ENCODE results near the gene SLC35G6. TPM values are rescaled to one million over a fixed set of nuclear protein-coding genes. Genes with fewer than 3 reads are reported as not detected.

Gene SLC35G6
- polyA plus RNA-seq, 1 donor (not counting 4 experiments of a cell fraction or from before 2014, with no cell fraction given), result not detected

DNA sequence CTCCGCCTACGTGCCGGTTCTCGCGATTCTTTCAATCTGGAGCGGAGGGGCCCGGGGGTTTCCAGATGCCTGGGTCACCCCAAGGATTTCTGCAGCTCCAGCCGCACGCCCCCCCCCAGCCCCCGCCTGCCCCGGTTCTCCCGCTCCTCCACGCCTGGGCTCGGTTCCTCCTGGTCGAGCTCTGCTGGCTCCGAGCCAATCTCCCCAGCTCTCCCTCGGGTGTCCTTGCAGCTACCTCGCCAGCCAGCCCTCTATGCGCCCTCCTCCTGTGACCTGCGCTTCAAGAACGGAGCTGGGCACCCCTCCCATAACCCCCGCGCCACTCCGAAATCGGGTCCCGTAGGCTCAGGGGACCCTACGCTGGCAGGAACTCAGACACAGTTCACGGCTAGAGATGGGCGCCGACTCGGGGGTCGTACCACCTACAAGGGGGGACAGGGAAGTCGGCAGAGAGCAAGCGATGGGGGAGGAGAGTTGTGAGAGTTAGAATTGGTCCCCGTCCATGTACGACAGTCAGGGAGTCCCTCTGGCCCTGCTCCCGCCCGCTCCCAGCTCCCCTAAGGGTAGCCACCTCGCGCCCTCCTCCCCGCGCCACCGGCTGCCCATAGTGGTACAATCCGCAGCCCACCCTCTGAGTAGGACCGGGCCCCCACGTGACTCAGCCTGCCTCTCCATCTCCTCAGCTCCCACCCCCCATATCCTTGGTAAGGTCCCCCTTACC lies 41.0 kb upstream of the SLC35G6 start:
- Histone ChIP-seq H3K9ac (ENCODE audit: control insufficient read depth, extremely low read depth, insufficient read depth, low read length) (peak overlapping the region; percentile 77), H3K27ac (ENCODE audit: control insufficient read depth, insufficient read depth, low read length) (peak overlapping the region; percentile 43), H3K4me3 (ENCODE audit: control insufficient read depth in 2 of 3, extremely low read depth in 1 of 3, insufficient read depth in 2 of 3, low read depth in 1 of 3, low read length in 3 of 3) (peak overlapping the region; percentile 59 to 81 (median 77)), H3K4me1 (ENCODE audit: control insufficient read depth, extremely low read depth, insufficient read depth, low read length) (peaks cover 64% of the 10 kb centered on the region), H3K9me3 (ENCODE audit: control insufficient read depth, low read depth, low read length) (no peaks in the 10 kb centered on the region), H3K4me2 (ENCODE audit: control insufficient read depth, extremely low read depth, insufficient read depth, low read depth, low read length) (peak overlapping the region; percentile 99), H4K20me1 (ENCODE audit: control insufficient read depth, extremely low read depth, insufficient read depth, low read length) (no peaks in the 10 kb centered on the region), H3K79me2 (ENCODE audit: control insufficient read depth, insufficient read depth, low read length) (peaks cover 17% of the 10 kb centered on the region), H3K9me1 (ENCODE audit: control insufficient read depth, extremely low read depth, insufficient read depth, low read length) (peaks cover 5% of the 10 kb centered on the region), H3K27me3 (ENCODE audit: control insufficient read depth, extremely low read depth, insufficient read depth, low read length) (no peaks in the 10 kb centered on the region), H3K36me3 (ENCODE audit: control insufficient read depth in 2 of 2, extremely low read depth in 1 of 2, insufficient read depth in 2 of 2, low read length in 2 of 2) (peaks cover 0 to 4% of the 10 kb centered on the region in 2 experiments), H2AFZ (ENCODE audit: control insufficient read depth, low read length) (peak overlapping the region; percentile 33)
- DNase-seq (ENCODE audit: low read depth, low spot score), result no peak
- no peak for FAIRE-seq
- TF ChIP-seq, protein P1, sequence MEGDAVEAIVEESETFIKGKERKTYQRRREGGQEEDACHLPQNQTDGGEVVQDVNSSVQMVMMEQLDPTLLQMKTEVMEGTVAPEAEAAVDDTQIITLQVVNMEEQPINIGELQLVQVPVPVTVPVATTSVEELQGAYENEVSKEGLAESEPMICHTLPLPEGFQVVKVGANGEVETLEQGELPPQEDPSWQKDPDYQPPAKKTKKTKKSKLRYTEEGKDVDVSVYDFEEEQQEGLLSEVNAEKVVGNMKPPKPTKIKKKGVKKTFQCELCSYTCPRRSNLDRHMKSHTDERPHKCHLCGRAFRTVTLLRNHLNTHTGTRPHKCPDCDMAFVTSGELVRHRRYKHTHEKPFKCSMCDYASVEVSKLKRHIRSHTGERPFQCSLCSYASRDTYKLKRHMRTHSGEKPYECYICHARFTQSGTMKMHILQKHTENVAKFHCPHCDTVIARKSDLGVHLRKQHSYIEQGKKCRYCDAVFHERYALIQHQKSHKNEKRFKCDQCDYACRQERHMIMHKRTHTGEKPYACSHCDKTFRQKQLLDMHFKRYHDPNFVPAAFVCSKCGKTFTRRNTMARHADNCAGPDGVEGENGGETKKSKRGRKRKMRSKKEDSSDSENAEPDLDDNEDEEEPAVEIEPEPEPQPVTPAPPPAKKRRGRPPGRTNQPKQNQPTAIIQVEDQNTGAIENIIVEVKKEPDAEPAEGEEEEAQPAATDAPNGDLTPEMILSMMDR (optimal IDR thresholded peaks at IDR 0.05 in 1 of 3, IDR thresholded peaks at IDR 0.05 in 1 of 3, conservative IDR thresholded peaks at IDR 0.05 in 1 of 3; ENCODE audit: extremely low read depth in 1 of 3, insufficient read depth in 2 of 3, low read length in 3 of 3), result no peak
- no peak for TF ChIP-seq EZH2 (IDR thresholded peaks at IDR 0.05; ENCODE audit: low read length)
- dilution Hi-C loops (cut with MboI; ENCODE audit: extremely low pct_ligation_motif_present, low sequenced_read_pairs), result no loop called here

DNA sequence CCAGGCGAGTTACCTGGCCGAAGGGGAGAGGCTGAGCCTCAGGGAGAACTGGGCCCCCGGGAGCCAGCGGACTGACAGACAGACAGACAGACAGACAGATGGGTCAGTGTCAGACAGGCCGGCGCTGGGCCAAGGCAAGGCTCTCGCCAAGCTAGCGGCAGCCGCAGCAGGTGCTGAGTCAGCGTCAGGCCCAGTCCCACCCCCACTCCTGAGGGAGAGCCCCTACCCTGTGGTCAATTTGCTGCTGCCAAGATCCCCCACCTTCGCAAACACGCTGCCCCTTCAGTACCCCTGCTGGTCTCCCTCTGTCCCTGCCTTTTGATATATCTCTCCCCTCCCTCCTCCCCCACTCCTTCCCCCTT lies 40.4 kb upstream of the SLC35G6 start:
- Histone ChIP-seq H2AFZ (ENCODE audit: control insufficient read depth, low read length) (no peak overlapping the region), H4K20me1 (ENCODE audit: control insufficient read depth, extremely low read depth, insufficient read depth, low read length) (no peaks in the 10 kb centered on the region), H3K9me3 (ENCODE audit: control insufficient read depth, low read depth, low read length) (no peaks in the 10 kb centered on the region), H3K27me3 (ENCODE audit: control insufficient read depth, extremely low read depth, insufficient read depth, low read length) (no peaks in the 10 kb centered on the region), H3K4me2 (ENCODE audit: control insufficient read depth, extremely low read depth, insufficient read depth, low read depth, low read length) (peak overlapping the region; percentile 99), H3K4me3 (ENCODE audit: control insufficient read depth in 2 of 3, extremely low read depth in 1 of 3, insufficient read depth in 2 of 3, low read depth in 1 of 3, low read length in 3 of 3) (peak overlapping the region; percentile 59 to 81 (median 77)), H3K27ac (ENCODE audit: control insufficient read depth, insufficient read depth, low read length) (no peak overlapping the region), H3K79me2 (ENCODE audit: control insufficient read depth, insufficient read depth, low read length) (peaks cover 17% of the 10 kb centered on the region), H3K4me1 (ENCODE audit: control insufficient read depth, extremely low read depth, insufficient read depth, low read length) (peaks cover 64% of the 10 kb centered on the region), H3K9ac (ENCODE audit: control insufficient read depth, extremely low read depth, insufficient read depth, low read length) (peak overlapping the region; percentile 77), H3K9me1 (ENCODE audit: control insufficient read depth, extremely low read depth, insufficient read depth, low read length) (peaks cover 5% of the 10 kb centered on the region), H3K36me3 (ENCODE audit: control insufficient read depth in 2 of 2, extremely low read depth in 1 of 2, insufficient read depth in 2 of 2, low read length in 2 of 2) (peaks cover 0 to 4% of the 10 kb centered on the region in 2 experiments)
- dilution Hi-C loops (cut with MboI; ENCODE audit: extremely low pct_ligation_motif_present, low sequenced_read_pairs), result no loop called here
- TF ChIP-seq, protein P1 (optimal IDR thresholded peaks at IDR 0.05 in 1 of 3, IDR thresholded peaks at IDR 0.05 in 1 of 3, conservative IDR thresholded peaks at IDR 0.05 in 1 of 3; ENCODE audit: extremely low read depth in 1 of 3, insufficient read depth in 2 of 3, low read length in 3 of 3), result no peak
- no peak for TF ChIP-seq EZH2 (IDR thresholded peaks at IDR 0.05; ENCODE audit: low read length)
- peak; percentile 5 for FAIRE-seq
- no peak for DNase-seq (ENCODE audit: low read depth, low spot score)
